GM23338 (cell line): ENCODE data around the gene DPY19L1. TPM values are rescaled to one million over a fixed set of nuclear protein-coding genes. Genes with fewer than 3 reads are reported as not detected.
"Not testable (repeated sequence)": the region's sequence is repeated elsewhere in the genome, so short reads cannot be mapped to it uniquely, and the experiment has no call there.

ENCODE experiments used
- ATAC-seq: fragments of 200-7000 bp; cut with Tn5 transposase; 3 replicates; pipeline ENCODE4 v1.9.1; 2020
- DNase-seq: peaks from one replicate; pipeline ENCODE4 v3.0.0-alpha.2; 2015; ENCODE audit warnings: low spot score
- H2AFZ ChIP-seq: fragments of 200-600 bp; sonication (generic); 2 replicates; pipeline ENCODE4 v1.8.0; 2016; ENCODE audit warnings: antibody characterized with exemption, mild to moderate bottlenecking, moderate library complexity
- H3F3A ChIP-seq: fragments of 200-600 bp; sonication (generic); replicated peaks from 2 replicates; pipeline ENCODE4 v1.8.0; 2017; ENCODE audit warnings: antibody characterized with exemption, mixed run types, low read depth
- H3K27ac ChIP-seq: fragments of 200-600 bp; sonication (generic); 2 replicates; pipeline ENCODE4 v1.6.1; 2016; ENCODE audit warnings: low read depth
- H3K27me3 ChIP-seq: fragments of 200-600 bp; sonication (generic); 2 replicates; pipeline ENCODE4 v1.8.0; 2016; ENCODE audit warnings: mild to moderate bottlenecking, mixed run types, moderate library complexity; ENCODE audit not compliant: insufficient read depth
- H3K36me3 ChIP-seq: fragments of 200-600 bp; sonication (generic); 2 replicates; pipeline ENCODE4 v1.8.0; 2016; ENCODE audit warnings: mild to moderate bottlenecking; ENCODE audit not compliant: insufficient read depth
- H3K4me1 ChIP-seq: fragments of 200-600 bp; sonication (generic); 2 replicates; pipeline ENCODE4 v1.8.0; 2016; ENCODE audit warnings: mild to moderate bottlenecking, moderate library complexity; ENCODE audit not compliant: insufficient read depth
- H3K4me2 ChIP-seq: fragments of 200-600 bp; sonication (generic); 2 replicates; pipeline ENCODE4 v1.7.1; 2017; ENCODE audit warnings: mixed run types
- H3K4me3 ChIP-seq: fragments of 200-600 bp; sonication (generic); 2 replicates; pipeline ENCODE4 v1.6.1; 2016; ENCODE audit warnings: mixed run types
- H3K79me2 ChIP-seq: fragments of 200-600 bp; sonication (generic); replicated peaks from 2 replicates; pipeline ENCODE4 v1.8.0; 2017; ENCODE audit warnings: mild to moderate bottlenecking; ENCODE audit not compliant: insufficient read depth
- H3K9me2 ChIP-seq: fragments of 200-600 bp; sonication (generic); 2 replicates; pipeline ENCODE4 v1.8.0; 2017; ENCODE audit not compliant: insufficient read depth
- H4K20me1 ChIP-seq: fragments of 200-600 bp; sonication (generic); replicated peaks from 2 replicates; pipeline ENCODE4 v1.8.0; 2017; ENCODE audit warnings: mild to moderate bottlenecking; ENCODE audit not compliant: insufficient read depth
- H3K27ac Mint-ChIP-seq: 2 replicates; pipeline ENCODE4 v1.8.0; 2020; ENCODE audit warnings: inconsistent platforms, mild to moderate bottlenecking, moderate library complexity, mixed read lengths
- H3K27me3 Mint-ChIP-seq: 3 replicates; pipeline ENCODE4 v1.8.0; 2022; ENCODE audit warnings: low read depth, mild to moderate bottlenecking, moderate library complexity, mixed read lengths, inconsistent platforms; ENCODE audit not compliant: insufficient read depth, poor library complexity
- H3K36me3 Mint-ChIP-seq: 3 replicates; pipeline ENCODE4 v1.8.0; 2021; ENCODE audit warnings: low read depth, mild to moderate bottlenecking, inconsistent platforms, moderate library complexity, mixed read lengths
- H3K4me1 Mint-ChIP-seq: 3 replicates; pipeline ENCODE4 v1.8.0; 2020; ENCODE audit warnings: mild to moderate bottlenecking, inconsistent platforms, mixed read lengths
- H3K4me3 Mint-ChIP-seq: 3 replicates; pipeline ENCODE4 v1.8.0; 2021; ENCODE audit warnings: moderate library complexity, mild to moderate bottlenecking, inconsistent platforms, mixed read lengths
- H3K9me3 Mint-ChIP-seq: 3 replicates; pipeline ENCODE4 v1.8.0; 2020; ENCODE audit warnings: moderate library complexity, mild to moderate bottlenecking, inconsistent platforms, mixed read lengths
- CREB1 ChIP-seq: fragments of 250-450 bp; sonication (Bioruptor Pico); IDR thresholded peaks from 2 replicates; pipeline ENCODE4 v1.5.0; 2020; ENCODE audit warnings: low read depth, mild to moderate bottlenecking, moderate library complexity
- EZH2 ChIP-seq: fragments of 200-600 bp; sonication (generic); IDR thresholded peaks from one replicate; pipeline ENCODE4 v1.8.0; 2017; ENCODE audit warnings: antibody characterized with exemption, mild to moderate bottlenecking, low read depth; ENCODE audit not compliant: unreplicated experiment
- EZH2phosphoT487 ChIP-seq: fragments of 200-600 bp; sonication (generic); IDR thresholded peaks from one replicate; pipeline ENCODE4 v1.8.1; 2018; ENCODE audit warnings: antibody characterized with exemption; ENCODE audit not compliant: unreplicated experiment
- JUNB ChIP-seq: IDR thresholded peaks from one replicate; pipeline ENCODE4 v1.6.1; 2016; ENCODE audit warnings: antibody characterized with exemption; ENCODE audit not compliant: unreplicated experiment
- NANOG ChIP-seq: IDR thresholded peaks from 2 replicates; pipeline ENCODE4 v1.6.1; 2016; ENCODE audit warnings: antibody characterized with exemption, borderline replicate concordance
- POLR2AphosphoS5 ChIP-seq: IDR thresholded peaks from 2 replicates; pipeline ENCODE4 v1.6.1; 2016; ENCODE audit warnings: antibody characterized with exemption, low read depth
- STAT1 ChIP-seq: IDR thresholded peaks from one replicate; pipeline ENCODE4 v1.6.1; 2016; ENCODE audit warnings: antibody characterized with exemption; ENCODE audit not compliant: unreplicated experiment
- ZNF114 ChIP-seq: fragments of 250-450 bp; sonication (Bioruptor Pico); IDR thresholded peaks from 2 replicates; pipeline ENCODE4 v1.5.0; 2020; ENCODE audit warnings: mild to moderate bottlenecking, moderate library complexity
- ZNF331 ChIP-seq: fragments of 250-450 bp; sonication (Bioruptor Pico); IDR thresholded peaks from 2 replicates; pipeline ENCODE4 v1.5.0; 2020; ENCODE audit warnings: low read depth, mild to moderate bottlenecking, moderate library complexity
- polyA plus RNA-seq: library from polyadenylated mRNA; unstranded; fragments of >200 nt; fragmentation: Nextera tagmentation; extraction: Ambion mirVana; gene quantifications from 2 replicates; pipeline ENCODE4 v1.2.1, GENCODE V29; 2016
- total RNA-seq: library from RNA; depleted of rRNA; stranded (reverse); fragments of >200 nt; shearing (Covaris generic); gene quantifications from 2 replicates; pipeline ENCODE4 v1.2.3, GENCODE V29; 2014
- TF ChIP-seq, protein P1 (sequence below), 2 experiments: fragments of 200-600 bp in 1 of 2; sonication (generic) in 1 of 2; conservative IDR thresholded peaks; 2 replicates each; pipeline versions ENCODE4 v1.5.1 to v1.6.1; 2016 to 2017; ENCODE audit warnings: antibody characterized with exemption in 2 of 2, low read depth in 2 of 2, mild to moderate bottlenecking in 2 of 2, moderate library complexity in 1 of 2
- TF ChIP-seq, protein P2 (sequence below): IDR thresholded peaks from one replicate; pipeline ENCODE4 v1.6.1; 2018; ENCODE audit warnings: antibody characterized with exemption; ENCODE audit not compliant: unreplicated experiment
- TF ChIP-seq, protein P3 (sequence below): IDR thresholded peaks from 2 replicates; pipeline ENCODE4 v1.6.1; 2016; ENCODE audit warnings: antibody characterized with exemption

DPY19L1 gene
- total and polyA plus RNA-seq, 2 experiments from 2014 or later: 4.4 to 20.2 TPM

DNA sequence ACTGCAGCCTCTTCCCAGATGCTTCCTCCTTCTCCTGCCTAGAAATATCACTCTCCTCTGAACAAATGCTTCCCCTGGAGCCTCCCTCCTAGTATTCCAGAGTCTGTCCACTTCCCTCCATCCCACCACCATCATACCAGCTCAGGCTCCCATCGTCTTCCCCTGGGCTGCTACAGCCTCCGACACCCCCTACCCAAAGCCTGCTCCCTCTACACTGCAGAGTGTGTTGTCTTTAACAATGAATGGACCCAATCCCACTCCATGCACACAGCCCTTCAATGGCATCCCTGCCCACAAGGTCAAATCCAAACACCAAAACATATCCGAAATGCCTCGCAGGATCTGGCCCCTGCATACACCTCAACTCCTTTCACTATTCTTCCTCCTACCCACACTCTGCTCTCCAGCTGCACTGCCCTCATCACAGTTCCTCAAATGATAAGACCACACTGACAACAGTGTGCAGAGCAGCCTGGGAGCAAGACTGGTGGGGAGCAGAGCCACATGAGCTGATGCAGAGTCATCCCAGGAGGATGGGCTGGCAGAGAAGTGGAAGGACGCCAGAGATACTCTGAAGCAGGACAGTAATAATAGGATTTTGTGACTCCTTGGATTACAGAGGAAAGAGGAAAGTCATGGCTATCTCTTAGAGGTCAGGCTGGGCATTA, 40.7 kb downstream of the DPY19L1 start:
- not testable (repeated sequence) for H3K4me2 ChIP-seq, H3K4me3 ChIP-seq, ATAC-seq, H3F3A ChIP-seq, H3K36me3 Mint-ChIP-seq, H3K9me2 ChIP-seq, H3K4me1 ChIP-seq, H3K9me3 Mint-ChIP-seq, H3K79me2 ChIP-seq, H2AFZ ChIP-seq, H3K27ac Mint-ChIP-seq, H3K4me3 Mint-ChIP-seq, H3K36me3 ChIP-seq, H3K27me3 ChIP-seq, H3K27ac ChIP-seq, H4K20me1 ChIP-seq, H3K27me3 Mint-ChIP-seq, DNase-seq
- H3K4me1 Mint-ChIP-seq: peaks cover 15% of the 10 kb centered on the region

DNA sequence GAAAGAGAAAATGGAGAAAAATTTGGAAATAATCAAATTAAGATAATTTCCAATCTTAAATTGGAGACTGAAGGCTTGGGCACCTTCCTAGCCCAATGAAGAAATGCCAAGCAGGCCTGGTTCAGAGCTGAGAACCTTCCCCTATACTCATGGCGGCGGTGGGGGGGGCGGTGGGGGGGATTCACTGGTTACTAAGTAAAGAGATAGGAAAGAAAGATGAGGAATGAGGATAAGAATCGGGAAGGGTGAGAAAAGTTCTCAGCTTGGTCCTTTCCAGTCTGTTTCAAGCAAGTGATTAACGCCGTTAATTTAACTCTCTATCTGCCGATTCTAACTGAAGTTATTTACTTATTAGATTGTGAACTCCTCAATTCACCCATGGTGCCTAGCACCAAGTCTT, 41.5 kb downstream of the DPY19L1 start:
- H3K27ac Mint-ChIP-seq: no peak overlapping the region
- Histone ChIP-seq H3K4me3 (no peak overlapping the region), H3K9me2 (no peaks in the 10 kb centered on the region), H2AFZ (no peak overlapping the region), H3K27ac (no peak overlapping the region), H3K4me2 (no peak overlapping the region), H3K79me2 (no peaks in the 10 kb centered on the region), H4K20me1 (no peaks in the 10 kb centered on the region), H3K4me1 (no peaks in the 10 kb centered on the region), H3K36me3 (no peaks in the 10 kb centered on the region), H3F3A (no peaks in the 10 kb centered on the region), H3K27me3 (no peaks in the 10 kb centered on the region)
- DNase-seq (no peak), ATAC-seq (no peak)
- H3K4me1 Mint-ChIP-seq: peaks cover 21% of the 10 kb centered on the region
- H3K27me3 Mint-ChIP-seq: no peaks in the 10 kb centered on the region
- H3K4me3 Mint-ChIP-seq: no peak overlapping the region
- no peaks in the 10 kb centered on the region; the same call in 2 of the 3 replicates for H3K9me3 Mint-ChIP-seq
- peaks cover 5% of the 10 kb centered on the region; the same call in 1 of the 3 replicates for H3K36me3 Mint-ChIP-seq
- TF ChIP-seq NANOG (no peak), EZH2 (no peak), STAT1 (no peak), POLR2AphosphoS5 (no peak), CREB1 (CRISPR knock-in tag) (no peak), EZH2phosphoT487 (no peak), ZNF114 (CRISPR knock-in tag) (no peak), ZNF331 (CRISPR knock-in tag) (no peak), JUNB (no peak)
- TF ChIP-seq, protein P1, sequence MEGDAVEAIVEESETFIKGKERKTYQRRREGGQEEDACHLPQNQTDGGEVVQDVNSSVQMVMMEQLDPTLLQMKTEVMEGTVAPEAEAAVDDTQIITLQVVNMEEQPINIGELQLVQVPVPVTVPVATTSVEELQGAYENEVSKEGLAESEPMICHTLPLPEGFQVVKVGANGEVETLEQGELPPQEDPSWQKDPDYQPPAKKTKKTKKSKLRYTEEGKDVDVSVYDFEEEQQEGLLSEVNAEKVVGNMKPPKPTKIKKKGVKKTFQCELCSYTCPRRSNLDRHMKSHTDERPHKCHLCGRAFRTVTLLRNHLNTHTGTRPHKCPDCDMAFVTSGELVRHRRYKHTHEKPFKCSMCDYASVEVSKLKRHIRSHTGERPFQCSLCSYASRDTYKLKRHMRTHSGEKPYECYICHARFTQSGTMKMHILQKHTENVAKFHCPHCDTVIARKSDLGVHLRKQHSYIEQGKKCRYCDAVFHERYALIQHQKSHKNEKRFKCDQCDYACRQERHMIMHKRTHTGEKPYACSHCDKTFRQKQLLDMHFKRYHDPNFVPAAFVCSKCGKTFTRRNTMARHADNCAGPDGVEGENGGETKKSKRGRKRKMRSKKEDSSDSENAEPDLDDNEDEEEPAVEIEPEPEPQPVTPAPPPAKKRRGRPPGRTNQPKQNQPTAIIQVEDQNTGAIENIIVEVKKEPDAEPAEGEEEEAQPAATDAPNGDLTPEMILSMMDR (conservative IDR thresholded peaks at IDR 0.05; ENCODE audit: low read depth in 2 of 2): no peak
- TF ChIP-seq, protein P2, sequence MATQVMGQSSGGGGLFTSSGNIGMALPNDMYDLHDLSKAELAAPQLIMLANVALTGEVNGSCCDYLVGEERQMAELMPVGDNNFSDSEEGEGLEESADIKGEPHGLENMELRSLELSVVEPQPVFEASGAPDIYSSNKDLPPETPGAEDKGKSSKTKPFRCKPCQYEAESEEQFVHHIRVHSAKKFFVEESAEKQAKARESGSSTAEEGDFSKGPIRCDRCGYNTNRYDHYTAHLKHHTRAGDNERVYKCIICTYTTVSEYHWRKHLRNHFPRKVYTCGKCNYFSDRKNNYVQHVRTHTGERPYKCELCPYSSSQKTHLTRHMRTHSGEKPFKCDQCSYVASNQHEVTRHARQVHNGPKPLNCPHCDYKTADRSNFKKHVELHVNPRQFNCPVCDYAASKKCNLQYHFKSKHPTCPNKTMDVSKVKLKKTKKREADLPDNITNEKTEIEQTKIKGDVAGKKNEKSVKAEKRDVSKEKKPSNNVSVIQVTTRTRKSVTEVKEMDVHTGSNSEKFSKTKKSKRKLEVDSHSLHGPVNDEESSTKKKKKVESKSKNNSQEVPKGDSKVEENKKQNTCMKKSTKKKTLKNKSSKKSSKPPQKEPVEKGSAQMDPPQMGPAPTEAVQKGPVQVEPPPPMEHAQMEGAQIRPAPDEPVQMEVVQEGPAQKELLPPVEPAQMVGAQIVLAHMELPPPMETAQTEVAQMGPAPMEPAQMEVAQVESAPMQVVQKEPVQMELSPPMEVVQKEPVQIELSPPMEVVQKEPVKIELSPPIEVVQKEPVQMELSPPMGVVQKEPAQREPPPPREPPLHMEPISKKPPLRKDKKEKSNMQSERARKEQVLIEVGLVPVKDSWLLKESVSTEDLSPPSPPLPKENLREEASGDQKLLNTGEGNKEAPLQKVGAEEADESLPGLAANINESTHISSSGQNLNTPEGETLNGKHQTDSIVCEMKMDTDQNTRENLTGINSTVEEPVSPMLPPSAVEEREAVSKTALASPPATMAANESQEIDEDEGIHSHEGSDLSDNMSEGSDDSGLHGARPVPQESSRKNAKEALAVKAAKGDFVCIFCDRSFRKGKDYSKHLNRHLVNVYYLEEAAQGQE: no peak
- TF ChIP-seq, protein P3, sequence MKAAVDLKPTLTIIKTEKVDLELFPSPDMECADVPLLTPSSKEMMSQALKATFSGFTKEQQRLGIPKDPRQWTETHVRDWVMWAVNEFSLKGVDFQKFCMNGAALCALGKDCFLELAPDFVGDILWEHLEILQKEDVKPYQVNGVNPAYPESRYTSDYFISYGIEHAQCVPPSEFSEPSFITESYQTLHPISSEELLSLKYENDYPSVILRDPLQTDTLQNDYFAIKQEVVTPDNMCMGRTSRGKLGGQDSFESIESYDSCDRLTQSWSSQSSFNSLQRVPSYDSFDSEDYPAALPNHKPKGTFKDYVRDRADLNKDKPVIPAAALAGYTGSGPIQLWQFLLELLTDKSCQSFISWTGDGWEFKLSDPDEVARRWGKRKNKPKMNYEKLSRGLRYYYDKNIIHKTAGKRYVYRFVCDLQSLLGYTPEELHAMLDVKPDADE: no peak
